Right kidney (tissue), 1 donor: Measurements from ENCODE around the gene SDK1.

ENCODE experiments used
- DNase-seq: peaks from one replicate; pipeline ENCODE4 v3.0.0-alpha.2; 2016

SDK1 gene

DNA sequence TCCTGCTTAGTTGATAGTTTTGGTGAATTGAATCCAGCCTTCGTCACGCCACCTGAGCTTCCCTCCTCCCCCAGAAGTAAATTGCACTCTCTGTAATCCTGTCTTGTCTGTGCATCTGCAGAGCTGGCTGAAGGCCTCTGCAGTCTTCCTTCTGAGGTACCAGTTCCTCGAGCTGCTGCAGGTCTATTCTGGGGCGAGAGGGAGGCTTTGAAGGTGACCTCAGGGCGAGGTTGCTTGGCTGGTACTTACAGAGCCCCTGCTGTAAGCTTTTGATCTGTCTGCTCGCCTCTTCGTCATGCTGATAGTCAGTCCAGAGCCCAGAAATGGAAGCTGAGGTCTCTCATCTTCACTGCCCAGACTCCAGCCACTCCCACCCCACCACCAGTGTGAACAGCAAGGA, 867.5 kb downstream of the SDK1 start:
- no peak for DNase-seq

DNA sequence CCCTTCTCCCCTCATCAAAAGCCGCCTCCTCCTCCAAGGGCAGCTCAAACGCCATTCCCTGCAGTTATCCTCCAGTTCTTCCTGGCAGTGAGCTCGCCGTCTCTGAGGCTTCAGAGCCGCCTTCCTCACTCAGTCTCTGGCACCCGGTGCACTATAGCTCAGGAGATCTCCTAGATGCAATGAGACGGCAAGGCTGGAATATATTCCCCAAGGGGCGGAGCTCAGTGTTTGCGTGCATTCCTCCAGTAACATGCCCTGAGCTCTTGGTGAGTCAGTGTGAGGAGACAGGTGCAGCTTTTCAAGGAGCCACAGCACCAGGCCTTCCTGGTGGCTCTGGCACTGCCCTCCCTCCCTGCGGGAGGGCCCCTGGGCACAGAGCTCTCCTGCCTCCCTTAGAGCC, 868.4 kb downstream of the SDK1 start:
- no peak for DNase-seq

DNA sequence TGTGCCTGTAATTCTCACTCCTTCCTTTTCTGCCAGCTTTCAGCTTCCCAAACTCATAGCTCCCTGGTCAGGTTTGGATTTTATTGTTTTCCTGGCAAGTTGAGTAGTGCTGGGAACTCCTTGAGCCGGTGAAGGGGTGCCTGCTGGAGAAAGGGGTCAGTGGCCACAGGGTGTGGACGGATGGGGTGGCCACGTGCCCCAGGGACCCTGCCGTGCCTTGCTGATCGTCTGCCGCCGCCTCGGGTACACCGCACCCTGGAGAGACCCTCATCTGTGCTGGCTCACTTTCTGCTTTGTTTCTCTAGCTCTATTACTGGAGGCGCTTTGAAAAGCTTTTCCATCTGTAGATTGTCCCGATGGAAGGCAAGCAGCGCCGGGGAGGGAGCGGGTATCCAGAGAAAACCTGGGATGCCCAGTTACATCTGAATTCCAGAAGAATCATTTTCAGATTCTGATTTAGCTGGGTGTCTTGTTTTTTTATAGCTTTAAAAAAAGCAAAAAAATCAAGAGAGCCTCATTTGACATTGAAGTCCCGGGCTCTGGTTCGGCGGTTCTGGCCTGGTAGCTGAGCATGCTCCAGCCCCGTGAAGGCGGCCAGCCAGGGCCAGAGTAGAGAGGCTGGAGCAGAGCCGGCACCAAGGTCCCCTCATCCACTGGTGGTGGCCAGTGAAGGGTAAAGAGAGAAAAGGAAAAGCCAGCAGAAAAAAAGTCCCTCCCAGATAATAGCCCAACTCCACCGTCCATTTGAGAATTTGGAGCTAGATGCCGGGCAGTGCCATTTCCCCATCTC, 870.1 kb downstream of the SDK1 start:
- DNase-seq, result no peak

DNA sequence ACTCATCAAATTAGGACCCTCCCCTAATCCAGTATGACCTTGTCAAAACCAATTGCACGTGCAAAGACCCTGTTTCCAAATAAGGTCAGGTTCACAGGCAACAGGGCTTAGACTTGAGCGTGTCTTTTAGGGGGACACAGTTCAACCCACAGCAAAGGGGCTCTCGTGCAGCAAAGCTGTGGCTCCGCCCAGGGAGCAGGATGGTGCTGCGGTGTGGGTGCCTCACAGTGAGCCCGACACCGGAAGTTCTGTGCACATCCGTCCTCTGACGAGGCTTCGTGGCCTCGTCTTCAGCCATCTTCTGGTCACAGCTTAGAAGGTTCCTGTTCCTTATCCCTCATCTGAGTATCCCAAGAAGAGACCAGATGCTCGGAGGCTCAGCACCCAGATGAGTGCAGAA, 871.8 kb downstream of the SDK1 start:
- no peak for DNase-seq

- no peak for DNase-seq
Measured at GRCh38 chr7:4173615-4174014, 872.6 kb downstream of the SDK1 start.

- no peak for DNase-seq
Measured at GRCh38 chr7:4174016-4174415, 873.0 kb downstream of the SDK1 start.

GRCh38 chr7:4174451-4174850, 873.4 kb downstream of the SDK1 start:
- no peak for DNase-seq

- no peak for DNase-seq
Measured at GRCh38 chr7:4174884-4175283, 873.8 kb downstream of the SDK1 start.

- DNase-seq, result no peak
Measured at GRCh38 chr7:4175346-4175973, 874.4 kb downstream of the SDK1 start.

DNA sequence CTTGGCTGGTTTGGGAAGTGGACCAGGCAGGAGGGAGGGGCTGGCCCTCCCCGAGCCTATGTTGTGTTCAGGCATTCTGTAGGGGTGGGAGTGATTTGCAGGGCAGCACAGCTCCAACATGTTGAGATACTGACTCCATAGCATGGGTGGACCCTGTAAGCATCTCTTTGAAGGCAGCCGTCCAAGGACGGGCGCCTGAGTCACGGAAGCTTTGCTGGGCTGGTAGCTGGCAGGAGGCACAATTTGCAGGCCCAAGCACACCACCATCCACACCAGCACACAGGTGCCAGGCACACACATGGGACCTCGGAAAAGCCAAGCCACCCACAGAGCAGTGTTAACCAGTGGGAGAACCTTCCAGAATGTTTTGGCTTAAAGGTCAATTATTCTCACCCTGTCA, 875.9 kb downstream of the SDK1 start:
- no peak for DNase-seq

GRCh38 chr7:4178416-4178815, 877.4 kb downstream of the SDK1 start:
- DNase-seq, result no peak

DNA sequence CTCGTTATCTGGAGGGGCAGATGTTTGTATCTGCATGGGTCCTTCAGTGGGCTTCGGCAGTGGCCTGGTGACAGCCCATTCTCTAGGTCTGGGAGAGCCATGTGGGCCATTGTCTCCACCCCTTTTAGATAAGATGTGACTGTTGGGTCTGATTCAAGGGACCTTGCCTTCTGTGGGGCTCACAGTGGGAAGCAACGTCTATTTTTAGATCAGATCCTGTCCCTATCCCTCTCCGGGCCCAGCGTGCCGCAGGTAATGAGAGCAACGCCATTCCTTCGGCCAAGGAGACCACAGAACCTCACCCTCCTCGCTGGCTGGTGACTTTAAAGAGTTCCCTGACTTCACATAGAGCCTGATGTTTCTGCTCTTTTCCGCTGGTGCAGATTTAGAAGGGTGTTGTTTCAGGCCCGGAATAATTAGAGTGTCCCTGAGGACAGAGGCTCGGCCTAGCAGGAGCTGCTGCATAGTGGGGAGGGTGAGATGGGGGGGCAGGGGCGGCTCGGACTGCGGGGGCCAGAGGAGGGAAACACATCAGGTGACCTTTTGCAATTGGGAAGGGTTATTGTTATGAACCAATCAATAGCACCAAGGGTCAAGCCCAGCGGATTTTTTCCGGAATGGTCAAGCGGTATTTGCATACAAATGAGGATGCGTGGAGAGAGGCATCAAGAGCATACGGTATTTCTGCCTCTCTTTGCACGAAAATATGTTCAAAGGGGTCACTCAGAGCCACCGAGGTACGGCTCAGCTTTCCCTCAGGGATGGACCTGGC, 878.0 kb downstream of the SDK1 start:
- no peak for DNase-seq

GRCh38 chr7:4179688-4180380, 878.8 kb downstream of the SDK1 start:
- DNase-seq, result no peak

DNA sequence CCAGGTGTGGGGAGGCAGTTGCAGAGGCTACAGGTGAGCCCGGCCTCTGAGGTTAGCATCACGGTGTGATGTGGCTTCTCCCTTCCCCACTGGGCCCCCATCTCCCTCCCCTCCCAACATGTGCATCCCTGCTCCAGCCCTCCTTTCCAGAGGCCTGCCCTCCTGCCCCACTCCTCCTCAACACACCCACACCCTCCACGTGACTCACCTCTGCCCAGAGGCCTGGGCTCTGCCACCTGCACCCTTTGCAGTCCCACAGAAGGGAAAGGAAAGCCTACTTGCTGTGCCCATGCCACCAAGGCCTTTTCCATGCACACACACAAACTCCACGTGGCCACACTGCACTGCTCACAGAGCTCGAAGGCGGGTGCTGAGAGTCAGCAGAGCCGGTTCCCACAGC, 880.4 kb downstream of the SDK1 start:
- no peak for DNase-seq

- no peak for DNase-seq
Measured at GRCh38 chr7:4182605-4183300, 881.7 kb downstream of the SDK1 start.

GRCh38 chr7:4184653-4185052, 883.6 kb downstream of the SDK1 start:
- no peak for DNase-seq

DNA sequence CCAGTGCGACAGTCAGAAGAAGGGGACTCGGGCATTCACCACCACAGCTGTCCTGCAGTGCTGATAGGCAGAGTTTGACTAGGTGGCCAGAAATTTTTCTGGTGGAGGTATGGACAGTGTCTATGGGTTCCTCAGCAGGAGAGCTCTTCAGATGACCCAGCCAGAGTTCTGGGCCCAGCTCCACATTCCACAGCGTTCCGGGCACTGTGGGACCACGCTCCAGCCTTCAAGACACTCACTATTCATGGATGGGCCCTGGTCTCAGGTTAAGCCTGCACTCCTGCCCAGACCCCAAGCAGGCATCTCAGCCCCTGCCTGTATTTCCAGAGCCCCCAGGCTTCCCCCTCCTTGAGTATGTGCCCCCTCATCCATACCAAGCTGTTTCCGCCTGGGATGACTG, 884.1 kb downstream of the SDK1 start:
- DNase-seq, result no peak

GRCh38 chr7:4185721-4186512, 884.9 kb downstream of the SDK1 start:
- no peak for DNase-seq

- DNase-seq, result no peak
Measured at GRCh38 chr7:4186513-4186780, 885.4 kb downstream of the SDK1 start.

- DNase-seq, result no peak
Measured at GRCh38 chr7:4188651-4189050, 887.6 kb downstream of the SDK1 start.

DNA sequence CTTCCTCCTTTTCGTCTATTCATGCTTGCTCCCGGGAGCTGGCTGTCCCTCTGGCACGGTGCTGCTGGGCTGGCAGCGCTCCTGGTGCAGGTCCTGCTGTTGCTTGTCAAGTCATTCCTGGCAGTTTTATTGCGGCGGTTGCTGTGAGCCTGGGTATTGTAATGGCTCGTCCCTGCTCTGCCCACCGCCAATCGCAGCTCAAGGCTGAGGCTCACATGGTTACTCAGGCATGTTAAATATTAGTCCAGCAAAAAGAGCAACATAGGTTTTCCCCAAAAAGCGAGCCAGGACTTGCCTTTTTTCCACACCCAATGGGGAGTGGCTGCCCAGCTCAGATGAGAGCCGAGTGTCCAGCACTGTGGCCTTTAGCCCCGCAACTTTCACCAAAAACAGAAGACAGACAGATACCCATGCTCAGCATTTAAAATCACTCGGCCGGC, 888.1 kb downstream of the SDK1 start:
- peak; percentile 39 for DNase-seq
